Measurements from ENCODE around the gene GALNT17. TPM values are rescaled to one million over a fixed set of nuclear protein-coding genes. Genes with fewer than 3 reads are reported as not detected.

The GALNT17 gene
- total RNA-seq, 2 donors from 2014 or later = 0.82 to 4.0 TPM

- TF ChIP-seq, protein P1, sequence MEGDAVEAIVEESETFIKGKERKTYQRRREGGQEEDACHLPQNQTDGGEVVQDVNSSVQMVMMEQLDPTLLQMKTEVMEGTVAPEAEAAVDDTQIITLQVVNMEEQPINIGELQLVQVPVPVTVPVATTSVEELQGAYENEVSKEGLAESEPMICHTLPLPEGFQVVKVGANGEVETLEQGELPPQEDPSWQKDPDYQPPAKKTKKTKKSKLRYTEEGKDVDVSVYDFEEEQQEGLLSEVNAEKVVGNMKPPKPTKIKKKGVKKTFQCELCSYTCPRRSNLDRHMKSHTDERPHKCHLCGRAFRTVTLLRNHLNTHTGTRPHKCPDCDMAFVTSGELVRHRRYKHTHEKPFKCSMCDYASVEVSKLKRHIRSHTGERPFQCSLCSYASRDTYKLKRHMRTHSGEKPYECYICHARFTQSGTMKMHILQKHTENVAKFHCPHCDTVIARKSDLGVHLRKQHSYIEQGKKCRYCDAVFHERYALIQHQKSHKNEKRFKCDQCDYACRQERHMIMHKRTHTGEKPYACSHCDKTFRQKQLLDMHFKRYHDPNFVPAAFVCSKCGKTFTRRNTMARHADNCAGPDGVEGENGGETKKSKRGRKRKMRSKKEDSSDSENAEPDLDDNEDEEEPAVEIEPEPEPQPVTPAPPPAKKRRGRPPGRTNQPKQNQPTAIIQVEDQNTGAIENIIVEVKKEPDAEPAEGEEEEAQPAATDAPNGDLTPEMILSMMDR (IDR thresholded peaks at IDR 0.05) = no peak
- DNase-seq (ENCODE audit: low spot score) = no peak
- H3K4me1 ChIP-seq = no peaks in the 10 kb centered on the region
- H3K36me3 ChIP-seq = no peaks in the 10 kb centered on the region
- H3K4me3 ChIP-seq = no peak overlapping the region
- no peaks in the 10 kb centered on the region for H3K9me3 ChIP-seq
- H3K27me3 ChIP-seq = no peaks in the 10 kb centered on the region
- no peak overlapping the region for H3K27ac ChIP-seq
Observed at GRCh38 chr7:71329030-71329660, 197.2 kb downstream of the GALNT17 start.

GRCh38 chr7:71332207-71332606 is 200.3 kb downstream of the GALNT17 start:
- Histone ChIP-seq H3K27me3 (no peaks in the 10 kb centered on the region), H3K4me1 (no peaks in the 10 kb centered on the region), H3K27ac (no peak overlapping the region), H3K36me3 (no peaks in the 10 kb centered on the region), H3K4me3 (no peak overlapping the region), H3K9me3 (no peaks in the 10 kb centered on the region)
- no peak for DNase-seq (ENCODE audit: low spot score)
- TF ChIP-seq, protein P1 (IDR thresholded peaks at IDR 0.05) = no peak

DNA sequence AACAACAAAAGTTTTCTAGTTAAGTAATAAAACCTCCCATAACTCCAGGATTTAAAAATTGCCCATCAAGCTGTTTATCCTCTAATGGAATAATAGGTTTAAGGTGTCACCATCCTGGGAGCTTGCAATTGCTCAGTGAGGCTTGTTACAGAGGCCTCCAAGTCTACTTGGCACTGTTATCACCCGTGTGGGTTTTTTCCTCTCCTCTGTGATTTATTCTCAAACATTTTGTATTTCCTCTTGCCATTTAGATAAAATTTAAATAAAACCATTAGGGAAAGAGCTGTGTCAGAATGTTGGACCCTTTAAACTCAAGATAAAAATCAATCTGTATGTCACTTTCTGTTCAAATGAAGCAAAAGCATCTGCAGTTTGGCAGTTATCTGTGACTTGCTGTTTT is 202.6 kb downstream of the GALNT17 start:
- Histone ChIP-seq H3K4me1 (no peaks in the 10 kb centered on the region), H3K36me3 (no peaks in the 10 kb centered on the region), H3K27me3 (no peaks in the 10 kb centered on the region), H3K27ac (no peak overlapping the region), H3K4me3 (no peak overlapping the region), H3K9me3 (no peaks in the 10 kb centered on the region)
- DNase-seq (ENCODE audit: low spot score) = no peak
- TF ChIP-seq, protein P1 (IDR thresholded peaks at IDR 0.05) = no peak

- Histone ChIP-seq H3K36me3 (no peaks in the 10 kb centered on the region), H3K4me3 (no peak overlapping the region), H3K9me3 (peaks cover 0 to 6% of the 10 kb centered on the region in 2 donors), H3K4me1 (no peaks in the 10 kb centered on the region), H3K27ac (no peak overlapping the region), H3K27me3 (no peaks in the 10 kb centered on the region)
- TF ChIP-seq, protein P1 (IDR thresholded peaks at IDR 0.05) = no peak
- DNase-seq (ENCODE audit: low spot score) = no peak
Observed at GRCh38 chr7:71338866-71339265, 206.9 kb downstream of the GALNT17 start.

DNA sequence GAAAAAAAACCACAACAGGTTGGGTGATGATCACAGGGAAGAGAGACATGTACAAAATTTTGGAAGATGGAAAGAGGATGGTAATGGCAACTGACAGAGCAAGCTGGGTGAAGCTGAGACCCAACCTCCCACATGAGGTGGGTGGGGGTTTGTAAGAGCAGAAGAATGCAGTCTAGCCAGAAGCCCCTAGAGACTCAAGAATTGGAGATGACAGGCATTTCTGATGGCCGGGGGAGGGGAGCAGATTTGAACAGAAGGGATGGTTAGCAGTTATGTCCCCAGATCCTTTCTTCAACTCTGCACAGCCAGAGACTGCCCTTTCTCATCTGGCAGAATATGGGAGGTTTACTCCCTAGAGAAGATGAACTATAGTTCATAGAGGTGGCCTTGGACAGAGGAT is 208.0 kb downstream of the GALNT17 start:
- no peak overlapping the region for H3K27ac ChIP-seq

More for the DNA sequence above, 208.0 kb downstream of the GALNT17 start:
- Histone ChIP-seq H3K4me1 (no peaks in the 10 kb centered on the region), H3K27me3 (no peaks in the 10 kb centered on the region), H3K36me3 (no peaks in the 10 kb centered on the region), H3K4me3 (no peak overlapping the region), H3K9me3 (peaks cover 0 to 6% of the 10 kb centered on the region in 2 donors)
- TF ChIP-seq, protein P1 (IDR thresholded peaks at IDR 0.05) = no peak
- no peak for DNase-seq (ENCODE audit: low spot score)
